Endothelial cell of umbilical vein (primary cell): ENCODE results near the gene MEGF11. TPM values are rescaled to one million over a fixed set of nuclear protein-coding genes. Genes with fewer than 3 reads are reported as not detected.

ENCODE experiments used
- BruUV-seq: library from RNA; stranded (reverse); fragments of 400-500 nt; replicated peaks from 2 replicates; lab custom pipeline; 2021; lab: Mats Ljungman, UMichigan
- CTCF ChIA-PET: fragments of 300-600, 350-600 bp; sonication (Branson Sonifier 250); formaldehyde crosslinking; loops from one replicate; lab custom pipeline; 2021; ENCODE audit warnings: antibody characterized with exemption, inconsistent platforms; lab: Charles Lee
- POLR2A ChIA-PET: fragments of 300-600, 350-600 bp; sonication (Branson Sonifier 250); formaldehyde crosslinking; loops from one replicate; lab custom pipeline; 2021; ENCODE audit warnings: antibody characterized with exemption, inconsistent platforms; lab: Charles Lee
- DNase-seq: peaks from one replicate; pipeline ENCODE4 v3.0.0-alpha.2; 2011; ENCODE audit warnings: low read depth, low spot score
- FAIRE-seq: peaks from 2 replicates; lab custom pipeline; 2011; peaks lifted over from hg19 to GRCh38; lab: Jason Lieb, UNC
- H2AFZ ChIP-seq: 2 replicates; pipeline ENCODE4 v1.6.0; 2012; ENCODE audit warnings: low read depth, low read length, control low read depth, inconsistent platforms
- H3K27ac ChIP-seq: 2 replicates; pipeline ENCODE4 v1.5.1; 2011; ENCODE audit warnings: low read depth, mild to moderate bottlenecking, control low read depth, low read length, moderate library complexity; ENCODE audit not compliant: insufficient read depth
- H3K27me3 ChIP-seq, 2 experiments: 2 replicates each; pipeline versions ENCODE4 v1.6.0 to v1.6.1; 2011; ENCODE audit warnings: low read length in 2 of 2, mixed read lengths in 1 of 2; ENCODE audit not compliant: control insufficient read depth in 2 of 2, insufficient read depth in 2 of 2
- H3K36me3 ChIP-seq, 2 experiments: 2 replicates in 1 of 2; 3 replicates in 1 of 2; pipeline ENCODE4 v1.5.1; 2011; ENCODE audit warnings: low read length in 2 of 2, mild to moderate bottlenecking in 1 of 2, moderate library complexity in 1 of 2; ENCODE audit not compliant: control insufficient read depth in 2 of 2, insufficient read depth in 2 of 2; ENCODE audit errors: extremely low read depth in 1 of 2
- H3K4me1 ChIP-seq: 3 replicates; pipeline ENCODE4 v1.5.1; 2011; ENCODE audit warnings: mild to moderate bottlenecking, low read length; ENCODE audit not compliant: control insufficient read depth, insufficient read depth; ENCODE audit errors: extremely low read depth
- H3K4me2 ChIP-seq: 2 replicates; pipeline ENCODE4 v1.6.1; 2011; ENCODE audit warnings: low read length, control low read depth, mixed read lengths; ENCODE audit not compliant: insufficient read depth
- H3K4me3 ChIP-seq, 3 experiments: fragments of 200-600 bp in 1 of 3; sonication (generic), shearing (Covaris generic) in 1 of 3; replicated peaks in 1 of 3; 2 replicates each; pipeline ENCODE4 v1.5.1; 2011 to 2016; ENCODE audit warnings: control low read depth in 3 of 3, low read length in 3 of 3, mild to moderate bottlenecking in 2 of 3, inconsistent platforms in 1 of 3, low read depth in 1 of 3, moderate library complexity in 1 of 3; ENCODE audit not compliant: insufficient read depth in 1 of 3
- H3K79me2 ChIP-seq: 2 replicates; pipeline ENCODE4 v1.6.0; 2012; ENCODE audit warnings: low read length, inconsistent platforms; ENCODE audit not compliant: control insufficient read depth, insufficient read depth
- H3K9ac ChIP-seq: replicated peaks from 2 replicates; pipeline ENCODE3; 2011; ENCODE audit warnings: low read length, control low read depth; ENCODE audit not compliant: insufficient read depth; ENCODE audit errors: extremely low read depth
- H3K9me1 ChIP-seq: replicated peaks from 3 replicates; pipeline ENCODE4 v1.6.0; 2011; ENCODE audit warnings: mild to moderate bottlenecking, low read length; ENCODE audit not compliant: control insufficient read depth, insufficient read depth; ENCODE audit errors: extremely low read depth
- H3K9me3 ChIP-seq: replicated peaks from 2 replicates; pipeline ENCODE4 v1.5.1; 2012; ENCODE audit warnings: low read length, inconsistent platforms; ENCODE audit not compliant: control insufficient read depth, insufficient read depth
- H4K20me1 ChIP-seq: replicated peaks from 2 replicates; pipeline ENCODE3; 2011; ENCODE audit warnings: mild to moderate bottlenecking, low read length; ENCODE audit not compliant: control insufficient read depth, insufficient read depth; ENCODE audit errors: extremely low read depth
- CTCF ChIP-seq, 2 donors: IDR thresholded peaks; 1 replicate in 1 of 2; 2 replicates in 1 of 2; pipeline ENCODE4 v1.5.1; 2011; ENCODE audit warnings: low read length in 2 of 2, mild to moderate bottlenecking in 2 of 2, moderate library complexity in 2 of 2, control low read depth in 1 of 2, inconsistent platforms in 1 of 2, low read depth in 1 of 2; ENCODE audit not compliant: insufficient read depth in 1 of 2; ENCODE audit errors: extremely low read depth in 1 of 2
- EZH2 ChIP-seq: IDR thresholded peaks from 2 replicates; pipeline ENCODE4 v1.6.1; 2012; ENCODE audit warnings: borderline replicate concordance, low read depth, mild to moderate bottlenecking, moderate library complexity, low read length, inconsistent platforms; ENCODE audit not compliant: severe bottlenecking
- FOS ChIP-seq: IDR thresholded peaks from 2 replicates; pipeline ENCODE4 v1.6.1; 2011; ENCODE audit warnings: mild to moderate bottlenecking, low read length, moderate library complexity, borderline replicate concordance; ENCODE audit not compliant: insufficient read depth
- GATA2 ChIP-seq: IDR thresholded peaks from 2 replicates; pipeline ENCODE4 v1.7.0; 2011; ENCODE audit warnings: low read depth, mild to moderate bottlenecking, moderate library complexity, mixed read lengths, low read length; ENCODE audit not compliant: insufficient read length, insufficient read depth
- JUN ChIP-seq: IDR thresholded peaks from 2 replicates; pipeline ENCODE4 v1.6.1; 2011; ENCODE audit warnings: borderline replicate concordance, low read depth; ENCODE audit not compliant: insufficient read length, insufficient read depth
- MAX ChIP-seq: IDR thresholded peaks from 2 replicates; pipeline ENCODE4 v1.6.1; 2011; ENCODE audit not compliant: insufficient read depth, insufficient read length
- MYC ChIP-seq: IDR thresholded peaks from one replicate; pipeline ENCODE4 v1.6.1; 2011; ENCODE audit warnings: mild to moderate bottlenecking, low read depth, low read length
- POLR2A ChIP-seq: IDR thresholded peaks from 2 replicates; pipeline ENCODE4 v1.6.1; 2012; ENCODE audit warnings: low read depth, mild to moderate bottlenecking, control low read depth, low read length
- POLR2AphosphoS5 ChIP-seq: IDR thresholded peaks from 2 replicates; pipeline ENCODE4 v1.6.1; 2012; ENCODE audit warnings: low read depth, mild to moderate bottlenecking, control low read depth, low read length, moderate library complexity; ENCODE audit not compliant: insufficient read depth
- dilution Hi-C: fragments of 300-500 bp; cut with MboI; formaldehyde crosslinking; loops from one replicate; pipeline ENCODE4 v1.15.0; 2019; ENCODE audit warnings: low sequenced_read_pairs; ENCODE audit not compliant: extremely low pct_ligation_motif_present
- intact Hi-C: fragments of 100-400 bp; cut with micrococcal nuclease; formaldehyde crosslinking; loops from one replicate; pipeline ENCODE4 v1.10.0; 2022
- polyA plus RNA-seq, 4 experiments: library from polyadenylated mRNA; depleted of rRNA in 3 of 4; stranded (reverse) in 3 of 4; unstranded in 1 of 4; fragments of >200 nt; gene quantifications; 2 replicates each; pipeline versions ENCODE4 v1.2.1 to v1.2.3, GENCODE V29; 2011 to 2012; ENCODE audit warnings: missing spikeins in 1 of 4
- total RNA-seq: library from RNA; stranded (reverse); gene quantifications from 2 replicates; pipeline ENCODE4 v1.2.3, GENCODE V29; 2021

Gene MEGF11
- total and polyA plus RNA-seq, 2 donors (not counting 3 experiments of a cell fraction or from before 2014, with no cell fraction given) = not detected

- POLR2A ChIA-PET = no interaction called here
- intact Hi-C loops = loop anchor here (10.0 kb wide), 1 partner anchor 508 kb away; the partner anchor contains the start of gene SNAPC5
- Histone ChIP-seq H3K4me2 (no peak overlapping the region), H2AFZ (no peak overlapping the region), H3K4me3 (no peak overlapping the region), H3K9me1 (no peaks in the 10 kb centered on the region), H3K79me2 (no peaks in the 10 kb centered on the region), H3K9ac (no peak overlapping the region), H3K4me1 (no peaks in the 10 kb centered on the region), H3K27me3 (peaks cover 27 to 40% of the 10 kb centered on the region in 2 experiments), H4K20me1 (no peaks in the 10 kb centered on the region), H3K27ac (no peak overlapping the region), H3K36me3 (no peaks in the 10 kb centered on the region), H3K9me3 (no peaks in the 10 kb centered on the region)
- dilution Hi-C loops = no loop called here
- TF ChIP-seq JUN = no peak
- no peak for TF ChIP-seq GATA2
- TF ChIP-seq CTCF (IDR thresholded peaks at IDR 0.05; ENCODE audit: extremely low read depth in 1 of 2, insufficient read depth in 1 of 2, low read depth in 1 of 2, low read length in 2 of 2) = no peak
- TF ChIP-seq MAX = no peak
- no peak for TF ChIP-seq MYC
- TF ChIP-seq FOS = no peak
- TF ChIP-seq POLR2AphosphoS5 = no peak
- TF ChIP-seq EZH2 = no peak
- TF ChIP-seq POLR2A = no peak
- CTCF ChIA-PET = no interaction called here
- BruUV-seq = no TSS peak
- DNase-seq (no peak), FAIRE-seq (no peak)
These were observed 267.1 kb downstream of the MEGF11 start for GRCh38 chr15:65986416-65986815.
